NCI-H1092 (cell line): ENCODE measurements around the gene CORT.

ENCODE experiments used
- DNase-seq: peaks from one replicate; lab custom pipeline; 2025; lab: John Stamatoyannopoulos, UW

The CORT gene

GRCh38 chr1:10474613-10475507, 25.0 kb downstream of the CORT start, which contains the start of gene PEX14:
Gene PEX14 (plus strand): TSS chr1:10474950. CDS start chr1:10474967, 17 bp downstream.
- DNase-seq, result peak; percentile 85

- DNase-seq, result no peak
Observed at GRCh38 chr1:10475510-10475909, 25.7 kb downstream of the CORT start.

GRCh38 chr1:10479296-10479695, 29.5 kb downstream of the CORT start:
- no peak for DNase-seq

- no peak for DNase-seq
Observed at GRCh38 chr1:10480614-10481013, 30.8 kb downstream of the CORT start.

GRCh38 chr1:10484521-10484920, 34.7 kb downstream of the CORT start:
- no peak for DNase-seq

- DNase-seq, result no peak
Observed at GRCh38 chr1:10489291-10490055, 39.6 kb downstream of the CORT start.

GRCh38 chr1:10490286-10490970, 40.6 kb downstream of the CORT start:
- no peak for DNase-seq

GRCh38 chr1:10494418-10494753, 44.6 kb downstream of the CORT start:
- no peak for DNase-seq

- DNase-seq, result peak; percentile 63
Observed at GRCh38 chr1:10494754-10495474, 45.1 kb downstream of the CORT start.

GRCh38 chr1:10495475-10495817, 45.6 kb downstream of the CORT start:
- DNase-seq, result no peak

GRCh38 chr1:10495952-10496351, 46.1 kb downstream of the CORT start:
- DNase-seq, result no peak

GRCh38 chr1:10497109-10497508, 47.3 kb downstream of the CORT start:
- DNase-seq, result no peak

GRCh38 chr1:10498231-10498630, 48.4 kb downstream of the CORT start:
- no peak for DNase-seq
